T-cell (primary cell): Measurements from ENCODE around the gene UBE2V1. TPM values are rescaled to one million over a fixed set of nuclear protein-coding genes. Genes with fewer than 3 reads are reported as not detected.
"Not testable (repeated sequence)": the region's sequence is repeated elsewhere in the genome, so short reads cannot be mapped to it uniquely, and the experiment has no call there.

Experiments
- ATAC-seq, 4 experiments: fragments of 200-7000 bp in 3 of 4; fragments of 150-1000 bp in 1 of 4; cut with Tn5 transposase; replicated peaks in 1 of 4; 1 replicate in 3 of 4; 2 replicates in 1 of 4; pipeline ENCODE4 v1.10.0; 2021; ENCODE audit warnings: moderate library complexity in 3 of 4, mild to moderate bottlenecking in 2 of 4, moderate number of reproducible peaks in 1 of 4
- CTCF ChIA-PET, 2 donors: fragments of 300-600 bp; sonication (Branson Sonifier 250); formaldehyde crosslinking; loops; one replicate each; lab custom pipeline; 2022; ENCODE audit warnings: antibody characterized with exemption in 2 of 2; lab: Charles Lee
- POLR2A ChIA-PET, 2 donors: fragments of 300-600 bp; sonication (Branson Sonifier 250); formaldehyde crosslinking; loops; one replicate each; lab custom pipeline; 2022; ENCODE audit warnings: antibody characterized with exemption in 2 of 2; lab: Charles Lee
- DNase-seq, 35 experiments: peaks; one replicate each; pipeline versions ENCODE4 v3.0.0 to v3.0.0-alpha.2; 2013 to 2023
- H3K27ac ChIP-seq: one replicate; pipeline ENCODE4 v1.5.1; 2013; ENCODE audit warnings: low read length
- H3K27me3 ChIP-seq, 2 experiments: replicated peaks in 1 of 2; 1 replicate in 1 of 2; 2 replicates in 1 of 2; pipeline versions ENCODE4 v1.6.1 to v1.7.0; 2013; ENCODE audit warnings: low read length in 1 of 2, mixed read lengths in 1 of 2; ENCODE audit not compliant: control insufficient read depth in 2 of 2, insufficient read depth in 2 of 2; ENCODE audit errors: extremely low read depth in 1 of 2
- H3K36me3 ChIP-seq, 2 donors: 1 replicate in 1 of 2; 2 replicates in 1 of 2; pipeline versions ENCODE4 v1.6.1 to v1.7.0; 2013; ENCODE audit warnings: low read length in 1 of 2; ENCODE audit not compliant: control insufficient read depth in 2 of 2, insufficient read depth in 1 of 2; ENCODE audit errors: extremely low read depth in 1 of 2
- H3K4me1 ChIP-seq, 2 experiments: 1 replicate in 1 of 2; 2 replicates in 1 of 2; pipeline versions ENCODE4 v1.6.1 to v1.7.0; 2013; ENCODE audit warnings: low read length in 2 of 2, mixed read lengths in 1 of 2; ENCODE audit not compliant: insufficient read depth in 2 of 2, control insufficient read depth in 1 of 2; ENCODE audit errors: extremely low read depth in 1 of 2
- H3K4me3 ChIP-seq, 2 donors: 1 replicate in 1 of 2; 2 replicates in 1 of 2; pipeline versions ENCODE4 v1.5.1 to v1.7.0; 2013; ENCODE audit warnings: mild to moderate bottlenecking in 2 of 2, low read length in 1 of 2, moderate library complexity in 1 of 2; ENCODE audit not compliant: control insufficient read depth in 1 of 2; ENCODE audit errors: extremely low read depth in 1 of 2
- H3K9me3 ChIP-seq: 2 replicates; pipeline ENCODE4 v1.7.0; 2013
- H3K27ac Mint-ChIP-seq, 2 donors: one replicate each; pipeline ENCODE4 v1.8.0; 2020 to 2021; ENCODE audit warnings: mild to moderate bottlenecking in 2 of 2, mixed read lengths in 2 of 2
- H3K27me3 Mint-ChIP-seq, 2 donors: one replicate each; pipeline ENCODE4 v1.8.0; 2021 to 2022; ENCODE audit warnings: mixed read lengths in 2 of 2
- H3K36me3 Mint-ChIP-seq: one replicate; pipeline ENCODE4 v1.8.0; 2021; ENCODE audit warnings: mixed read lengths
- H3K4me1 Mint-ChIP-seq, 3 donors: one replicate each; pipeline ENCODE4 v1.8.0; 2020 to 2022; ENCODE audit warnings: mixed read lengths in 3 of 3, mild to moderate bottlenecking in 1 of 3
- H3K4me3 Mint-ChIP-seq, 3 donors: one replicate each; pipeline ENCODE4 v1.8.0; 2020 to 2022; ENCODE audit warnings: mild to moderate bottlenecking in 3 of 3, mixed read lengths in 3 of 3, moderate library complexity in 3 of 3
- H3K9me3 Mint-ChIP-seq, 3 donors: one replicate each; pipeline ENCODE4 v1.8.0; 2020 to 2022; ENCODE audit warnings: mixed read lengths in 3 of 3
- WGBS: methylation state at CpG from one replicate; pipeline ENCODE4 v1.1.5; 2013; ENCODE audit warnings: missing lambda C conversion rate; ENCODE audit not compliant: insufficient coverage; 5-methylcytosine and 5-hydroxymethylcytosine counted together
- total RNA-seq, 35 experiments: library from RNA in 6 of 35; stranded (reverse) in 6 of 35; fragments of 120-200 nt in 1 of 35; gene quantifications; one replicate each; pipeline versions ENCODE4 v1.2.1 to v1.2.4 and lab custom pipeline; 2013 to 2026

Gene UBE2V1
- total RNA-seq, 5 donors from 2014 or later (not counting 1 experiment from before 2014, with no cell fraction given): 107 to 194 (median 116) TPM

DNA sequence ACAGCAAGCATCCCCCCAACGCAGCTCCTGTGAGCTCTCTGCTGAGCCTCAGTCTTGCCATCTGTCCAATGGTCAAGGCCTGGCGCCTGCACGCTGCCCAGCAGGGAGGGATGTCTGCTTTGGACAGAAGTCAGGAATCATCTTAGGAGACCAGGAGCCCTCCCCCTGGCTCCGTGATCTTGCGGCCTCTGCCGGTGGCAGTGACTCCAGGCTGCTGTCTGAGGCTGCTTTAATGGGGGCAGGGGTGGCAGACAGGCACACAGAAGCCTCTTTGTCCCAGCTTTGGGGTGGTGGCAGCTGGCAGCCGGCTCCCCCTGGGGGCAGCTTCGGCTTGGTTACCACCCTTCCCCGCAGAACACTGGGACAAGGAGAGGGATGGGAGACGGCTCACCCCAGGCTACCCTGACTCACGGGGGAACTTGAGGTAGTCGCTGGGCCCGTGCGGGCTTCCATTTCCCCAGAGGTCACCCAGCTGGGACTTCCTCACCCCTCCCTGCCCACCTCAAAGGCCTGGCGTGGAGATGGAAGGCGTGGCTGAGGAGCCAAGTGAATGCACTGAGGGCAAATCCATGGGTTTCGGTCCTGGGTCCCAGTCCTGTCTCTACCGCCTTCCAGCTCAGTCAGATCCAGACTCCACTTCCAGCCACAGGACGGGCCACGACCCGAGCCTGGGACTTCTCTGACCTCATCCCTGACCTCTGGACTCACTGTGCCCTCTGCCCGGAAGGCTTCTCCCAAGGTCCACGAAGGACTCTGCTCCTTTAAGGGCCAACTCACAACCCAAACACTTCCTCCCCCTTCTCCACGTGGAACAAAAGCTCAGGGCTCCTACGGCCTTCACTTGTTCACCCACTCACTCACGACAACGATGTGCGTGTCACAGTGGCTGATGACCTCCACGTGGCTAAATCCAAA is 25.8 kb upstream of the UBE2V1 start:
- no peaks in the 10 kb centered on the region for H3K27me3 Mint-ChIP-seq
- no peaks in the 10 kb centered on the region for H3K4me1 ChIP-seq
- no peaks in the 10 kb centered on the region for H3K9me3 ChIP-seq
- ChIA-PET POLR2A (no interaction called here), CTCF (interaction anchor here (0.7 kb wide), 3 partner anchors 17 to 329 kb away, joined by 3 to 5 read pairs (median 3); no protein-coding TSS in a partner anchor)
- H3K36me3 Mint-ChIP-seq: peaks cover 34% of the 10 kb centered on the region
- no peak overlapping the region for H3K27ac Mint-ChIP-seq
- no peak overlapping the region for H3K4me3 Mint-ChIP-seq
- no peak for ATAC-seq
- no peaks in the 10 kb centered on the region for H3K27me3 ChIP-seq
- no peak for DNase-seq
- no peak overlapping the region for H3K27ac ChIP-seq
- 93% methylated on average over 17 of the region's 29 CpGs for WGBS
- H3K4me3 ChIP-seq: no peak overlapping the region
- peaks cover 7 to 60% of the 10 kb centered on the region in 2 donors for H3K36me3 ChIP-seq
- H3K4me1 Mint-ChIP-seq: peaks cover 31 to 37% (median 33%) of the 10 kb centered on the region in 3 donors
- H3K9me3 Mint-ChIP-seq: no peaks in the 10 kb centered on the region

DNA sequence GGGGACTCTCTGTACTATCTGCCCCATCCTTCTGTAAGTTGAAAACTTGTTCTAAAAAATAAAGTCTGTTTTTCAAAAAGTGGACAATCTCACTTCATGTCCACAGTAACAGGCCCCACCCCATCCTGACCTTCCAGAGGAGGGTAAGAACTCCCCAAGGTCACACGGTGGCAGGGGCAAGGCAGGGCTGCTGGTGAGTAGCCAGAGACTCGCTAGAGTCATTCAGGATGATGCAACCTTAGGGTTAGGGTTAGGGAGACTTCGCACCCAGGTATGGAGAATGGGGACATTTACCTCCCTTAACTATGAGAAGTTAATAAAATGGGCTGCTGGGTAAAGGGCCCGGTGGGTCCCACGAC is 25.1 kb upstream of the UBE2V1 start:
- no peaks in the 10 kb centered on the region for H3K27me3 ChIP-seq
- no peak for ATAC-seq
- CTCF ChIA-PET: no interaction called here
- Mint-ChIP-seq H3K9me3 (no peaks in the 10 kb centered on the region), H3K36me3 (peaks cover 30% of the 10 kb centered on the region), H3K27ac (no peak overlapping the region), H3K4me1 (peaks cover 28 to 36% (median 29%) of the 10 kb centered on the region in 3 donors), H3K4me3 (no peak overlapping the region), H3K27me3 (no peaks in the 10 kb centered on the region)
- WGBS: 100% methylated on average over 2 of the region's 5 CpGs
- H3K36me3 ChIP-seq: peaks cover 4 to 61% of the 10 kb centered on the region in 2 donors
- H3K9me3 ChIP-seq: no peaks in the 10 kb centered on the region
- POLR2A ChIA-PET: no interaction called here
- H3K4me1 ChIP-seq: no peaks in the 10 kb centered on the region
- no peak overlapping the region for H3K27ac ChIP-seq
- no peak for DNase-seq
- no peak overlapping the region for H3K4me3 ChIP-seq

DNA sequence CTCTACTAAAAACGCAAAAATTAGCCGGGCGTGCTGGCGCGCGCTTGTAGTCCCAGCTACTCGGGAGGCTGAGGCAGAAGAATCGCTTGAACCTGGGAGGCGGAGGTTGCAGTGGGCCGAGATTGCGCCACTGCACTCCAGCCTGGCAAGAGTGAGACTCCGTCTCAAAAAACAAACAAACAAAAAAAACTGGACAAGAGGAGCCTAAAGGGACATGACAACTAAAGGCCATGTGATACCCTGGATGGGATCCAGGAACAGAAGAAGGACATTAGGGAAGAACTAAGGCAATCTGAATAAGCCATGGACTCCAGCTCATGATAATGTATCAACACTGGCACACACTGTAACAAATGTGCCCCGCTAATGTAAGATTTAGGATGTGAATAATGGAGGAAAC is 24.8 kb upstream of the UBE2V1 start:
- H3K4me1 ChIP-seq, CTCF ChIA-PET, H3K27ac Mint-ChIP-seq, H3K4me3 Mint-ChIP-seq, ATAC-seq, H3K27me3 ChIP-seq, H3K4me3 ChIP-seq, POLR2A ChIA-PET, H3K27me3 Mint-ChIP-seq, H3K27ac ChIP-seq, H3K9me3 ChIP-seq, DNase-seq, H3K9me3 Mint-ChIP-seq: not testable (repeated sequence)
- 99% methylated on average over 10 of the region's 13 CpGs for WGBS
- H3K4me1 Mint-ChIP-seq: peaks cover 26 to 32% (median 27%) of the 10 kb centered on the region in 3 donors
- H3K36me3 Mint-ChIP-seq: peaks cover 26% of the 10 kb centered on the region
- peaks cover 2 to 61% of the 10 kb centered on the region in 2 donors for H3K36me3 ChIP-seq

DNA sequence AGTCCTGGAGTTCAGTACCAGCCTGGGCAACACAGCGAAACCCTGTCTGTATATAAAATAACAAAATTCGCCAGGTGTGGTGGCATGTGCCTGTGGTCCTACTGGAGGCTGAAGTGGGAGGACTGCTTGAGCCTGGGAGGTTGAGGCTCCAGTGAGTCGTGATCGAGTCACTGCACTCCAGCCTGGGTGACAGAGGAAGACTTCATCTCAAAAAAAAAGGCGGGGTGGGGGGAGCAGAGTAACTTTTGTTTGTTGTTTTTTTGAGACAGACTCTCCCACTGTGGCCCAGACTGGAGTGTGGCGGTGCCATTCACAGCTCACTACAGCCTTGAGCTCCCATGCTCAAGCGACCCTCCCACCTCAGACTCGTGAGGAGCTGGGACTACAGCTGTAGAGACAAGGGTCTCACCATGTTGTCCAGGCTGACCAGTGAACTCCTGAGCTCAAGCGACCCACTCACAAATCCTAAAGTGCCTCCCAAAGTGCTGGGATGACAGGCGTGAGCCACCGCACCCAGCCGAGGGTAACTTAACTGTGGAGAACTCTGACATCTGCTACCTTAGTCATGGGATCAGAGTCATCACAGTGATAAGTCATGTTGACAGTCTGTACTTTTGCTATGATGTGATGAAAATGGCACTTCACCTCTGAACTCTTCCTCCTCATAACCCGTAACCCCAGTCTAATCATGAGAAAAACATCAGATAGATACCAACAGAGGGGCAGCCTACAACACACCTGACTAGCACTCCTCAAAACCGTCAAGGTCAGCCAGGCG is 24.1 kb upstream of the UBE2V1 start:
- peaks cover 26% of the 10 kb centered on the region for H3K36me3 Mint-ChIP-seq
- no peak overlapping the region for H3K4me3 Mint-ChIP-seq
- Histone ChIP-seq H3K4me1 (no peaks in the 10 kb centered on the region), H3K27me3 (no peaks in the 10 kb centered on the region), H3K27ac (no peak overlapping the region), H3K4me3 (no peak overlapping the region), H3K9me3 (no peaks in the 10 kb centered on the region), H3K36me3 (peaks cover 2 to 61% of the 10 kb centered on the region in 2 donors)
- CTCF ChIA-PET: interaction anchor here in 1 of 2 donors (0.7 kb wide), 1 partner anchor 800 kb away, joined by 3 read pairs; no protein-coding TSS in a partner anchor
- H3K9me3 Mint-ChIP-seq: no peaks in the 10 kb centered on the region
- peaks cover 25 to 29% (median 26%) of the 10 kb centered on the region in 3 donors for H3K4me1 Mint-ChIP-seq
- 98% methylated on average over 8 of the region's 15 CpGs for WGBS
- POLR2A ChIA-PET: no interaction called here
- no peak overlapping the region for H3K27ac Mint-ChIP-seq
- ATAC-seq: no peak
- H3K27me3 Mint-ChIP-seq: no peaks in the 10 kb centered on the region
- no peak for DNase-seq

DNA sequence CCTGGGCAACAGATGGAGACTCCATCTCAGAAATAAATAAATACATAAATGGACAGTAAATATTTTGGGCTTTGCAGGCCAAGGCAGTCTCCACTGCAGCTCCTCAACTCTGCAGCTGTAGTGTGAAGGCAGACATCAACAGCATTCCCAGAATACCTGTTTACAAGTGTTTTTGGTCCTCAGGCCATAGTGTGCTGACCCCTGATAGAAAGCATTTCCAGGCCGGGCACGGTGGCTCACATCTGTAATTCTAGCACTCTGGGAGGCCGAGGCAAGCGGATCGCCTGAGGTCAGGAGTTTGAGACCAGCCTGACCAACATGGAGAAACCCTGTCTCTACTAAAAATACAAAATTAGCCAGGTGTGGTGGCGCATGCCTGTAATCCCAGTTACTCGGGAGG is 22.2 kb upstream of the UBE2V1 start:
- H3K27ac Mint-ChIP-seq, H3K4me3 ChIP-seq, H3K9me3 ChIP-seq, H3K27ac ChIP-seq, ATAC-seq, H3K4me1 ChIP-seq, H3K27me3 Mint-ChIP-seq, H3K27me3 ChIP-seq, H3K9me3 Mint-ChIP-seq, DNase-seq, H3K4me3 Mint-ChIP-seq: not testable (repeated sequence)
- CTCF ChIA-PET: interaction anchor here in 1 of 2 donors (1.9 kb wide), 1 partner anchor 15 kb away, joined by 5 read pairs; no protein-coding TSS in a partner anchor
- no CpG with 5 or more reads among the region's 7 CpGs for WGBS
- peaks cover 31% of the 10 kb centered on the region for H3K36me3 Mint-ChIP-seq
- H3K4me1 Mint-ChIP-seq: peaks cover 18 to 21% (median 20%) of the 10 kb centered on the region in 3 donors
- peaks cover 9 to 53% of the 10 kb centered on the region in 2 donors for H3K36me3 ChIP-seq
- POLR2A ChIA-PET: interaction anchor here in 1 of 2 donors (0.7 kb wide), 1 partner anchor 13 kb away, joined by 16 read pairs; no protein-coding TSS in a partner anchor
